IPS-18a (cell line): ENCODE data around the gene MSANTD7.
"Not testable (repeated sequence)": the region's sequence is repeated elsewhere in the genome, so short reads cannot be mapped to it uniquely, and the experiment has no call there.

ENCODE experiments used
- H3K27ac ChIP-seq: one replicate; pipeline ENCODE4 v1.5.1; 2013; ENCODE audit warnings: low read length
- H3K27me3 ChIP-seq: one replicate; pipeline ENCODE4 v1.6.1; 2013; ENCODE audit warnings: mild to moderate bottlenecking, low read length; ENCODE audit not compliant: control insufficient read depth, insufficient read depth
- H3K36me3 ChIP-seq: one replicate; pipeline ENCODE4 v1.6.1; 2013; ENCODE audit warnings: low read depth, low read length; ENCODE audit not compliant: control insufficient read depth
- H3K4me1 ChIP-seq: one replicate; pipeline ENCODE4 v1.6.1; 2013; ENCODE audit warnings: low read depth, low read length; ENCODE audit not compliant: control insufficient read depth
- H3K4me3 ChIP-seq: one replicate; pipeline ENCODE4 v1.5.1; 2013; ENCODE audit warnings: low read length
- H3K9ac ChIP-seq: one replicate; pipeline ENCODE4 v1.6.1; 2013; ENCODE audit warnings: mild to moderate bottlenecking, low read length, moderate library complexity
- H3K9me3 ChIP-seq: one replicate; pipeline ENCODE4 v1.6.1; 2013; ENCODE audit warnings: low read depth, low read length; ENCODE audit not compliant: control insufficient read depth

The MSANTD7 gene

GRCh38 chr10:14839305-14839695 lies 1.2 kb downstream of the MSANTD7 start:
- Histone ChIP-seq H3K36me3 (peaks cover 44% of the 10 kb centered on the region), H3K9me3 (no peaks in the 10 kb centered on the region), H3K4me1 (peaks cover 8% of the 10 kb centered on the region), H3K27me3 (no peaks in the 10 kb centered on the region), H3K27ac (no peak overlapping the region), H3K9ac (peak overlapping the region; percentile 96), H3K4me3 (peak overlapping the region; percentile 92)

GRCh38 chr10:14840178-14840577 lies 2.1 kb downstream of the MSANTD7 start:
- H3K27ac ChIP-seq = no peak overlapping the region
- peaks cover 8% of the 10 kb centered on the region for H3K4me1 ChIP-seq
- peaks cover 52% of the 10 kb centered on the region for H3K36me3 ChIP-seq
- no peaks in the 10 kb centered on the region for H3K27me3 ChIP-seq
- H3K4me3 ChIP-seq = no peak overlapping the region
- no peaks in the 10 kb centered on the region for H3K9me3 ChIP-seq
- H3K9ac ChIP-seq = no peak overlapping the region

GRCh38 chr10:14843327-14843988 lies 5.4 kb downstream of the MSANTD7 start:
- Histone ChIP-seq H3K9ac (no peak overlapping the region), H3K36me3 (peaks cover 53% of the 10 kb centered on the region), H3K4me1 (peaks cover 4% of the 10 kb centered on the region), H3K4me3 (no peak overlapping the region), H3K27ac (no peak overlapping the region), H3K27me3 (no peaks in the 10 kb centered on the region), H3K9me3 (no peaks in the 10 kb centered on the region)

GRCh38 chr10:14844948-14845347 lies 6.8 kb downstream of the MSANTD7 start:
- no peak overlapping the region for H3K9ac ChIP-seq
- no peak overlapping the region for H3K27ac ChIP-seq
- no peaks in the 10 kb centered on the region for H3K4me1 ChIP-seq
- peaks cover 62% of the 10 kb centered on the region for H3K36me3 ChIP-seq
- no peak overlapping the region for H3K4me3 ChIP-seq
- no peaks in the 10 kb centered on the region for H3K9me3 ChIP-seq
- no peaks in the 10 kb centered on the region for H3K27me3 ChIP-seq

GRCh38 chr10:14852236-14852635 lies 14.1 kb downstream of the MSANTD7 start:
- peaks cover 52% of the 10 kb centered on the region for H3K36me3 ChIP-seq
- H3K4me1 ChIP-seq = no peaks in the 10 kb centered on the region
- no peaks in the 10 kb centered on the region for H3K9me3 ChIP-seq
- no peak overlapping the region for H3K9ac ChIP-seq
- no peak overlapping the region for H3K4me3 ChIP-seq
- no peaks in the 10 kb centered on the region for H3K27me3 ChIP-seq
- H3K27ac ChIP-seq = no peak overlapping the region

GRCh38 chr10:14855453-14855852 lies 17.3 kb downstream of the MSANTD7 start:
- no peak overlapping the region for H3K4me3 ChIP-seq
- no peak overlapping the region for H3K9ac ChIP-seq
- no peaks in the 10 kb centered on the region for H3K4me1 ChIP-seq
- no peak overlapping the region for H3K27ac ChIP-seq
- H3K36me3 ChIP-seq = peaks cover 44% of the 10 kb centered on the region
- no peaks in the 10 kb centered on the region for H3K9me3 ChIP-seq
- H3K27me3 ChIP-seq = no peaks in the 10 kb centered on the region

GRCh38 chr10:14858338-14858960 lies 20.3 kb downstream of the MSANTD7 start:
- Histone ChIP-seq H3K4me1 (no peaks in the 10 kb centered on the region), H3K4me3 (no peak overlapping the region), H3K9ac (no peak overlapping the region), H3K36me3 (peaks cover 32% of the 10 kb centered on the region), H3K9me3 (no peaks in the 10 kb centered on the region), H3K27ac (no peak overlapping the region), H3K27me3 (no peaks in the 10 kb centered on the region)

GRCh38 chr10:14859043-14859442 lies 20.9 kb downstream of the MSANTD7 start:
- no peak overlapping the region for H3K27ac ChIP-seq
- H3K36me3 ChIP-seq = peaks cover 31% of the 10 kb centered on the region
- H3K27me3 ChIP-seq = no peaks in the 10 kb centered on the region
- H3K9ac ChIP-seq = no peak overlapping the region
- H3K4me1 ChIP-seq = no peaks in the 10 kb centered on the region
- no peak overlapping the region for H3K4me3 ChIP-seq
- H3K9me3 ChIP-seq = no peaks in the 10 kb centered on the region

- Histone ChIP-seq H3K36me3 (peaks cover 25% of the 10 kb centered on the region), H3K27ac (no peak overlapping the region), H3K9me3 (no peaks in the 10 kb centered on the region), H3K4me3 (no peak overlapping the region), H3K27me3 (no peaks in the 10 kb centered on the region), H3K4me1 (no peaks in the 10 kb centered on the region), H3K9ac (no peak overlapping the region)
Observed at GRCh38 chr10:14859775-14860174, 21.7 kb downstream of the MSANTD7 start.

GRCh38 chr10:14860791-14861190 lies 22.7 kb downstream of the MSANTD7 start:
- H3K36me3 ChIP-seq = peaks cover 21% of the 10 kb centered on the region
- H3K9me3 ChIP-seq = no peaks in the 10 kb centered on the region
- no peaks in the 10 kb centered on the region for H3K27me3 ChIP-seq
- H3K4me3 ChIP-seq = no peak overlapping the region
- H3K27ac ChIP-seq = no peak overlapping the region
- no peak overlapping the region for H3K9ac ChIP-seq
- H3K4me1 ChIP-seq = no peaks in the 10 kb centered on the region

GRCh38 chr10:14864466-14864865 lies 26.4 kb downstream of the MSANTD7 start:
- H3K9me3 ChIP-seq, H3K4me3 ChIP-seq, H3K27ac ChIP-seq, H3K4me1 ChIP-seq, H3K27me3 ChIP-seq, H3K9ac ChIP-seq: not testable (repeated sequence)
- peaks cover 34% of the 10 kb centered on the region for H3K36me3 ChIP-seq

GRCh38 chr10:14864871-14865270 lies 26.8 kb downstream of the MSANTD7 start:
- H3K27ac ChIP-seq, H3K9ac ChIP-seq, H3K9me3 ChIP-seq, H3K4me1 ChIP-seq, H3K4me3 ChIP-seq, H3K27me3 ChIP-seq: not testable (repeated sequence)
- peaks cover 38% of the 10 kb centered on the region for H3K36me3 ChIP-seq
